K562 (cell line): ENCODE results near the gene DCAF7. TPM values are rescaled to one million over a fixed set of nuclear protein-coding genes. Genes with fewer than 3 reads are reported as not detected.

Experiments used
- CBFB ChIP-seq: sonication (generic); formaldehyde crosslinking; IDR thresholded peaks from 2 replicates; pipeline ENCODE4 v1.4.0; 2020; ENCODE audit warnings: mild to moderate bottlenecking, missing genetic modification reagents
- ETV6 ChIP-seq, 3 experiments: fragments of 150-350 bp in 1 of 3; sonication (generic) in 1 of 3; formaldehyde crosslinking in 1 of 3; IDR thresholded peaks; 2 replicates each; pipeline versions ENCODE4 v1.6.1 to v1.8.0; 2014 to 2022; ENCODE audit warnings: borderline replicate concordance in 2 of 3, low read depth in 2 of 3, antibody characterized with exemption in 1 of 3, low read length in 1 of 3, mild to moderate bottlenecking in 1 of 3, missing genetic modification reagents in 1 of 3
- FOXA3 ChIP-seq, 2 experiments: fragments of 450-650 bp in 1 of 2; sonication (generic) in 1 of 2; formaldehyde crosslinking; IDR thresholded peaks in 1 of 2; conservative IDR thresholded peaks in 1 of 2; 2 replicates each; pipeline versions ENCODE4 v1.4.0 to v1.8.0; 2020 to 2022; ENCODE audit warnings: mild to moderate bottlenecking in 2 of 2, missing genetic modification reagents in 1 of 2
- HIVEP1 ChIP-seq: fragments of 250-450 bp; sonication (Bioruptor Pico); IDR thresholded peaks from 2 replicates; pipeline ENCODE4 v1.4.0; 2020; ENCODE audit warnings: mild to moderate bottlenecking
- NFE2 ChIP-seq: IDR thresholded peaks from 2 replicates; pipeline ENCODE4 v1.6.1; 2014; ENCODE audit warnings: antibody characterized with exemption, low read depth
- RBFOX2 ChIP-seq: fragments of 200-400 bp; formaldehyde crosslinking; IDR thresholded peaks from 2 replicates; pipeline ENCODE4 v1.6.1; 2017; ENCODE audit warnings: low read depth, mild to moderate bottlenecking, low read length, moderate library complexity
- ZNF146 ChIP-seq: IDR thresholded peaks from one replicate; pipeline ENCODE4 v1.6.1; 2018; ENCODE audit warnings: missing compliant biosample characterization; ENCODE audit not compliant: unreplicated experiment
- ZNF431 ChIP-seq: sonication (generic); formaldehyde crosslinking; IDR thresholded peaks from 2 replicates; pipeline ENCODE4 v1.8.0; 2022; ENCODE audit warnings: mild to moderate bottlenecking, missing genetic modification reagents
- ZNF830 ChIP-seq: fragments of 250-450 bp; sonication (Bioruptor Pico); IDR thresholded peaks from 2 replicates; pipeline ENCODE4 v1.5.0; 2021; ENCODE audit warnings: mild to moderate bottlenecking
- polyA plus RNA-seq, 8 experiments: library from polyadenylated mRNA; depleted of rRNA in 4 of 8; stranded (reverse) in 5 of 8; unstranded in 3 of 8; fragments of >200 nt; fragmentation: Nextera tagmentation in 2 of 8; fragmentation: Illumina TruSeq in 1 of 8; extraction: Ambion mirVana in 2 of 8; extraction: Trizol in 1 of 8; gene quantifications; 2 replicates each; pipeline versions ENCODE4 v1.2.1 to v1.2.3, GENCODE V29; 2011 to 2014; ENCODE audit warnings: inconsistent platforms in 1 of 8, missing spikeins in 1 of 8
- total RNA-seq, 7 experiments: library from RNA; depleted of rRNA in 6 of 7; stranded (reverse); fragments of >200 nt in 6 of 7; fragmentation: Illumina TruSeq in 2 of 7; extraction: Trizol in 2 of 7; gene quantifications; 2 replicates each; pipeline versions ENCODE4 v1.2.1 to v1.2.3, GENCODE V29; 2011 to 2021; ENCODE audit warnings: low replicate concordance in 1 of 7
- TF ChIP-seq, protein P1 (sequence below): fragments of 450-650 bp; IDR thresholded peaks from 2 replicates; pipeline ENCODE4 v1.6.1; 2016; ENCODE audit warnings: mild to moderate bottlenecking, moderate library complexity
- TF ChIP-seq, protein P2 (sequence below): sonication (generic); formaldehyde crosslinking; IDR thresholded peaks from 2 replicates; pipeline ENCODE4 v1.8.1; 2023; ENCODE audit warnings: mild to moderate bottlenecking, missing genetic modification reagents
- TF ChIP-seq, protein P3 (sequence below): sonication (generic); formaldehyde crosslinking; IDR thresholded peaks from 2 replicates; pipeline ENCODE4 v1.5.0; 2020; ENCODE audit warnings: missing genetic modification reagents

The DCAF7 gene
- total and polyA plus RNA-seq, 9 of the 15 experiments (the other 6 are each of a cell fraction or from before 2014, with no cell fraction given), result 30.8 to 123 (median 40.2) TPM

GRCh38 chr17:63549946-63550816 is at the start of gene DCAF7 (continued):
- TF ChIP-seq, protein P1, sequence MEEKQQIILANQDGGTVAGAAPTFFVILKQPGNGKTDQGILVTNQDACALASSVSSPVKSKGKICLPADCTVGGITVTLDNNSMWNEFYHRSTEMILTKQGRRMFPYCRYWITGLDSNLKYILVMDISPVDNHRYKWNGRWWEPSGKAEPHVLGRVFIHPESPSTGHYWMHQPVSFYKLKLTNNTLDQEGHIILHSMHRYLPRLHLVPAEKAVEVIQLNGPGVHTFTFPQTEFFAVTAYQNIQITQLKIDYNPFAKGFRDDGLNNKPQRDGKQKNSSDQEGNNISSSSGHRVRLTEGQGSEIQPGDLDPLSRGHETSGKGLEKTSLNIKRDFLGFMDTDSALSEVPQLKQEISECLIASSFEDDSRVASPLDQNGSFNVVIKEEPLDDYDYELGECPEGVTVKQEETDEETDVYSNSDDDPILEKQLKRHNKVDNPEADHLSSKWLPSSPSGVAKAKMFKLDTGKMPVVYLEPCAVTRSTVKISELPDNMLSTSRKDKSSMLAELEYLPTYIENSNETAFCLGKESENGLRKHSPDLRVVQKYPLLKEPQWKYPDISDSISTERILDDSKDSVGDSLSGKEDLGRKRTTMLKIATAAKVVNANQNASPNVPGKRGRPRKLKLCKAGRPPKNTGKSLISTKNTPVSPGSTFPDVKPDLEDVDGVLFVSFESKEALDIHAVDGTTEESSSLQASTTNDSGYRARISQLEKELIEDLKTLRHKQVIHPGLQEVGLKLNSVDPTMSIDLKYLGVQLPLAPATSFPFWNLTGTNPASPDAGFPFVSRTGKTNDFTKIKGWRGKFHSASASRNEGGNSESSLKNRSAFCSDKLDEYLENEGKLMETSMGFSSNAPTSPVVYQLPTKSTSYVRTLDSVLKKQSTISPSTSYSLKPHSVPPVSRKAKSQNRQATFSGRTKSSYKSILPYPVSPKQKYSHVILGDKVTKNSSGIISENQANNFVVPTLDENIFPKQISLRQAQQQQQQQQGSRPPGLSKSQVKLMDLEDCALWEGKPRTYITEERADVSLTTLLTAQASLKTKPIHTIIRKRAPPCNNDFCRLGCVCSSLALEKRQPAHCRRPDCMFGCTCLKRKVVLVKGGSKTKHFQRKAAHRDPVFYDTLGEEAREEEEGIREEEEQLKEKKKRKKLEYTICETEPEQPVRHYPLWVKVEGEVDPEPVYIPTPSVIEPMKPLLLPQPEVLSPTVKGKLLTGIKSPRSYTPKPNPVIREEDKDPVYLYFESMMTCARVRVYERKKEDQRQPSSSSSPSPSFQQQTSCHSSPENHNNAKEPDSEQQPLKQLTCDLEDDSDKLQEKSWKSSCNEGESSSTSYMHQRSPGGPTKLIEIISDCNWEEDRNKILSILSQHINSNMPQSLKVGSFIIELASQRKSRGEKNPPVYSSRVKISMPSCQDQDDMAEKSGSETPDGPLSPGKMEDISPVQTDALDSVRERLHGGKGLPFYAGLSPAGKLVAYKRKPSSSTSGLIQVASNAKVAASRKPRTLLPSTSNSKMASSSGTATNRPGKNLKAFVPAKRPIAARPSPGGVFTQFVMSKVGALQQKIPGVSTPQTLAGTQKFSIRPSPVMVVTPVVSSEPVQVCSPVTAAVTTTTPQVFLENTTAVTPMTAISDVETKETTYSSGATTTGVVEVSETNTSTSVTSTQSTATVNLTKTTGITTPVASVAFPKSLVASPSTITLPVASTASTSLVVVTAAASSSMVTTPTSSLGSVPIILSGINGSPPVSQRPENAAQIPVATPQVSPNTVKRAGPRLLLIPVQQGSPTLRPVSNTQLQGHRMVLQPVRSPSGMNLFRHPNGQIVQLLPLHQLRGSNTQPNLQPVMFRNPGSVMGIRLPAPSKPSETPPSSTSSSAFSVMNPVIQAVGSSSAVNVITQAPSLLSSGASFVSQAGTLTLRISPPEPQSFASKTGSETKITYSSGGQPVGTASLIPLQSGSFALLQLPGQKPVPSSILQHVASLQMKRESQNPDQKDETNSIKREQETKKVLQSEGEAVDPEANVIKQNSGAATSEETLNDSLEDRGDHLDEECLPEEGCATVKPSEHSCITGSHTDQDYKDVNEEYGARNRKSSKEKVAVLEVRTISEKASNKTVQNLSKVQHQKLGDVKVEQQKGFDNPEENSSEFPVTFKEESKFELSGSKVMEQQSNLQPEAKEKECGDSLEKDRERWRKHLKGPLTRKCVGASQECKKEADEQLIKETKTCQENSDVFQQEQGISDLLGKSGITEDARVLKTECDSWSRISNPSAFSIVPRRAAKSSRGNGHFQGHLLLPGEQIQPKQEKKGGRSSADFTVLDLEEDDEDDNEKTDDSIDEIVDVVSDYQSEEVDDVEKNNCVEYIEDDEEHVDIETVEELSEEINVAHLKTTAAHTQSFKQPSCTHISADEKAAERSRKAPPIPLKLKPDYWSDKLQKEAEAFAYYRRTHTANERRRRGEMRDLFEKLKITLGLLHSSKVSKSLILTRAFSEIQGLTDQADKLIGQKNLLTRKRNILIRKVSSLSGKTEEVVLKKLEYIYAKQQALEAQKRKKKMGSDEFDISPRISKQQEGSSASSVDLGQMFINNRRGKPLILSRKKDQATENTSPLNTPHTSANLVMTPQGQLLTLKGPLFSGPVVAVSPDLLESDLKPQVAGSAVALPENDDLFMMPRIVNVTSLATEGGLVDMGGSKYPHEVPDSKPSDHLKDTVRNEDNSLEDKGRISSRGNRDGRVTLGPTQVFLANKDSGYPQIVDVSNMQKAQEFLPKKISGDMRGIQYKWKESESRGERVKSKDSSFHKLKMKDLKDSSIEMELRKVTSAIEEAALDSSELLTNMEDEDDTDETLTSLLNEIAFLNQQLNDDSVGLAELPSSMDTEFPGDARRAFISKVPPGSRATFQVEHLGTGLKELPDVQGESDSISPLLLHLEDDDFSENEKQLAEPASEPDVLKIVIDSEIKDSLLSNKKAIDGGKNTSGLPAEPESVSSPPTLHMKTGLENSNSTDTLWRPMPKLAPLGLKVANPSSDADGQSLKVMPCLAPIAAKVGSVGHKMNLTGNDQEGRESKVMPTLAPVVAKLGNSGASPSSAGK, result peak; percentile 87
- no peak for TF ChIP-seq ETV6 (IDR thresholded peaks at IDR 0.05; ENCODE audit: borderline replicate concordance in 1 of 2, low read depth in 2 of 2, low read length in 1 of 2)
- no peak for TF ChIP-seq ETV6 (CRISPR knock-in tag; IDR thresholded peaks at IDR 0.05; ENCODE audit: borderline replicate concordance)
- peak; percentile 87; the same call in 1 of the 2 replicates for TF ChIP-seq CBFB (CRISPR knock-in tag)
- no peak; the same call in 1 of the 2 replicates for TF ChIP-seq ZNF431 (CRISPR knock-in tag)
- no peak for TF ChIP-seq HIVEP1
- no peak for TF ChIP-seq ZNF146 (CRISPR knock-in tag)
- TF ChIP-seq, protein P2, sequence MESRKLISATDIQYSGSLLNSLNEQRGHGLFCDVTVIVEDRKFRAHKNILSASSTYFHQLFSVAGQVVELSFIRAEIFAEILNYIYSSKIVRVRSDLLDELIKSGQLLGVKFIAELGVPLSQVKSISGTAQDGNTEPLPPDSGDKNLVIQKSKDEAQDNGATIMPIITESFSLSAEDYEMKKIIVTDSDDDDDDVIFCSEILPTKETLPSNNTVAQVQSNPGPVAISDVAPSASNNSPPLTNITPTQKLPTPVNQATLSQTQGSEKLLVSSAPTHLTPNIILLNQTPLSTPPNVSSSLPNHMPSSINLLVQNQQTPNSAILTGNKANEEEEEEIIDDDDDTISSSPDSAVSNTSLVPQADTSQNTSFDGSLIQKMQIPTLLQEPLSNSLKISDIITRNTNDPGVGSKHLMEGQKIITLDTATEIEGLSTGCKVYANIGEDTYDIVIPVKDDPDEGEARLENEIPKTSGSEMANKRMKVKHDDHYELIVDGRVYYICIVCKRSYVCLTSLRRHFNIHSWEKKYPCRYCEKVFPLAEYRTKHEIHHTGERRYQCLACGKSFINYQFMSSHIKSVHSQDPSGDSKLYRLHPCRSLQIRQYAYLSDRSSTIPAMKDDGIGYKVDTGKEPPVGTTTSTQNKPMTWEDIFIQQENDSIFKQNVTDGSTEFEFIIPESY (CRISPR knock-in tag), result no peak
- TF ChIP-seq RBFOX2, result peak; percentile 93
- no peak for TF ChIP-seq NFE2
- TF ChIP-seq FOXA3 (CRISPR knock-in tag; conservative IDR thresholded peaks at IDR 0.05 in 1 of 2, IDR thresholded peaks at IDR 0.05 in 1 of 2), result peak in 1 of 2 experiments; percentile 81; a peak in 1 of 4 replicates
- TF ChIP-seq, protein P3, sequence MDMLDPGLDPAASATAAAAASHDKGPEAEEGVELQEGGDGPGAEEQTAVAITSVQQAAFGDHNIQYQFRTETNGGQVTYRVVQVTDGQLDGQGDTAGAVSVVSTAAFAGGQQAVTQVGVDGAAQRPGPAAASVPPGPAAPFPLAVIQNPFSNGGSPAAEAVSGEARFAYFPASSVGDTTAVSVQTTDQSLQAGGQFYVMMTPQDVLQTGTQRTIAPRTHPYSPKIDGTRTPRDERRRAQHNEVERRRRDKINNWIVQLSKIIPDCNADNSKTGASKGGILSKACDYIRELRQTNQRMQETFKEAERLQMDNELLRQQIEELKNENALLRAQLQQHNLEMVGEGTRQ (CRISPR knock-in tag), result no peak
- no peak for TF ChIP-seq ZNF830 (CRISPR knock-in tag)
